ENCODE results near the gene CRYGN. TPM values are rescaled to one million over a fixed set of nuclear protein-coding genes. Genes with fewer than 3 reads are reported as not detected.

Gene CRYGN
- total RNA-seq, 1 donor from 2014 or later = not detected

- intact Hi-C loops (cut with DNase I) = no loop called here
- no peaks in the 10 kb centered on the region for H3K9me3 ChIP-seq
- ATAC-seq (no peak), DNase-seq (peak; percentile 44)
- H3K4me3 ChIP-seq = no peak overlapping the region
- no peaks in the 10 kb centered on the region for H3K36me3 ChIP-seq
- peaks cover 20% of the 10 kb centered on the region for H3K4me1 ChIP-seq
- H3K27me3 ChIP-seq = peaks cover 26% of the 10 kb centered on the region
- TF ChIP-seq CTCF (IDR thresholded peaks at IDR 0.05) = no peak
- H3K27ac ChIP-seq = no peak overlapping the region
Measured at GRCh38 chr7:151412318-151412717, 27.6 kb downstream of the CRYGN start.

- peaks cover 26% of the 10 kb centered on the region for H3K27me3 ChIP-seq
- intact Hi-C loops (cut with DNase I) = no loop called here
Measured at GRCh38 chr7:151411551-151411950, 28.4 kb downstream of the CRYGN start.

GRCh38 chr7:151410405-151411390 is 29.2 kb downstream of the CRYGN start:
- Histone ChIP-seq H3K27ac (peak overlapping the region; percentile 77), H3K4me3 (peak overlapping the region; percentile 45), H3K4me1 (peaks cover 14% of the 10 kb centered on the region), H3K9me3 (no peaks in the 10 kb centered on the region), H3K36me3 (no peaks in the 10 kb centered on the region), H3K27me3 (peaks cover 26% of the 10 kb centered on the region)
- ATAC-seq (peak; percentile 4), DNase-seq (peak; percentile 64)
- intact Hi-C loops (cut with DNase I) = no loop called here
- no peak for TF ChIP-seq CTCF (IDR thresholded peaks at IDR 0.05)

More at GRCh38 chr7:151411551-151411950, 28.4 kb downstream of the CRYGN start:
- no peaks in the 10 kb centered on the region for H3K36me3 ChIP-seq
- DNase-seq (peak; percentile 55), ATAC-seq (no peak)
- no peak overlapping the region for H3K27ac ChIP-seq
- peaks cover 20% of the 10 kb centered on the region for H3K4me1 ChIP-seq
- H3K9me3 ChIP-seq = no peaks in the 10 kb centered on the region
- no peak for TF ChIP-seq CTCF (IDR thresholded peaks at IDR 0.05)
- H3K4me3 ChIP-seq = no peak overlapping the region

- intact Hi-C loops (cut with DNase I) = no loop called here
- H3K9me3 ChIP-seq = no peaks in the 10 kb centered on the region
- DNase-seq (peak; percentile 64), ATAC-seq (peak; percentile 11)
- H3K27me3 ChIP-seq = peaks cover 26% of the 10 kb centered on the region
- TF ChIP-seq CTCF (IDR thresholded peaks at IDR 0.05) = no peak
- H3K27ac ChIP-seq = peak within 1 kb of the TSS; percentile 77
- peaks cover 14% of the 10 kb centered on the region for H3K4me1 ChIP-seq
- H3K36me3 ChIP-seq = no peaks in the 10 kb centered on the region
- peak within 1 kb of the TSS; percentile 45 for H3K4me3 ChIP-seq
Measured at GRCh38 chr7:151409667-151410404, 30.1 kb downstream of the CRYGN start, which contains the start of gene WDR86. Gene WDR86, minus strand, starts transcription at chr7:151410038. Its CDS starts 449 bp downstream, at chr7:151409589.

GRCh38 chr7:151408839-151409666 is 30.9 kb downstream of the CRYGN start:
- TF ChIP-seq CTCF (IDR thresholded peaks at IDR 0.05) = no peak
- peak; percentile 63 for DNase-seq
- ATAC-seq = peak; percentile 15
- Histone ChIP-seq H3K27me3 (peaks cover 26% of the 10 kb centered on the region), H3K4me3 (peak overlapping the region; percentile 45), H3K27ac (peak overlapping the region; percentile 77), H3K4me1 (peaks cover 18% of the 10 kb centered on the region), H3K36me3 (no peaks in the 10 kb centered on the region), H3K9me3 (no peaks in the 10 kb centered on the region)
- intact Hi-C loops (cut with DNase I) = no loop called here

Measured in upper lobe of right lung (tissue), 1 donor.